HG03108 (cell line): ENCODE measurements around the gene NUTF2.

Experiments
- ATAC-seq: cut with Tn5 transposase; IDR thresholded peaks from one replicate; pipeline ENCODE4 v1.9.1; 2021; ENCODE audit warnings: moderate library complexity; ENCODE audit not compliant: unreplicated experiment

Gene NUTF2

DNA sequence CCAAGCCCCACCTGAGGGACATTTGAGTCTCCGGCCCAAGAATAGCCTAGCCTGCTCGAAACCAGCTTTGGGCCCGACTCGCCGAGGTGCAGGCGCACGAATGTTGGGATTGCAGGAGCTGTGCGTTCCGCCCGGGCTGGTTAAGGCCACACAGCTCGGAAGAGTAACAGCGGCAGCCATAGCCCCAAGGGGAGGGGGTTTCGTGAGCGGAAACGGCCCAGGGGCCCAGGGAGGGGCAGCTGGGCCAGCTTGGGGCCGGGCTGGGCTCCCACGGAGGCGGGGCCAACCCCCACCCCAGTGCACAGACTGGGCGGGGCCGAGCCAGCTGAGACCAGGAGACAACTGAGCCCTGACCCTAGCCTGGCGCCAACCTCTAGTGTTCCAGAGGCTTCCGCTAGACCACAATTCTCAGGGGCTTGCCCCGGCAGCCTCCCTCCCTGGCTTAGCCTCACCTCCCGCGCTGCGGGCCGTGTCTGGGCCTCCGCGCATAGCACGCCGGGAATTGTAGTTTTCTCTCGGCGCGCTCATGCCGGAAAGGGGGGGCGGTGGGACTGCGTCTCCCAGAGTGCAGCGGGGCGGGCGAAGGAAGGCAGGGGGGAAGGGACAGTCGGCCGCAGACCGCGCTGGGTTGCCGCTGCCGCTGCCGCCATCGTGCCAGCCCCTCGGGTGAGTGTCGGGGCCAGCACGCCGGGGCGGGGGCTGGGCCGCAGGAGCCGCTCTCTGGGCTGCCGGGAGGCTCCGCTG lies at the start of gene NUTF2:
Gene NUTF2, plus strand, starts transcription at position 614 of the 744 bp plus-strand sequence. CDS start 18,198 bp downstream, outside the sequence.
- ATAC-seq = peak; percentile 53

DNA sequence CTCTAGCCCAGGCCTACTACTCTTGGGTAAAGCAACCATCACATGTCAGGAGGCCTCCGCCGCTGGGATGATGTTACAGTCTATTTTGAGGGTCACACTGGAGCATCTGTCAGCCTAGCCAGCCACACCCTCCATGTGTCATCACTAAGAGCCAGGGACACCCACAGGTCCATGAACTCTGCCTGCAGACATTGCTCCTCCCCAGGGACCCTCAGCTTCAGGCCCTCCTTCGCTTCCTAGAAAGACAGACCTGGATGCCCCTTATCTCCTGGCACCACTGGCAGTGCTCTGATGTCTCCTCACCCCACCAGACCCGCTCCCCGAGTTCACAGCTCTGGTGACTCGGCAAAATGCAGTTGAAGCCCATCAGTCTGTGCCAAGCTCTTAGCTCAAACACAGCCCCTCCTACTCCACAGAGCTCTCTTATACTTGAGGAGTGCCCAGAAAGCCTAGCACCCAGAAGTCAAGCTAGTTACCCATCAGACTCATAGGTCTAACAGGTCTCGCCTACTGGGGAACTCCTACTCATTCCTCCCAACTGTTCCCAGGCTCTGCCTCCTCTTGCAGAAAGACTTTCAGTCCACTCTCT lies 46.3 kb upstream of the NUTF2 start:
- no peak for ATAC-seq

- no peak for ATAC-seq
These were observed 45.5 kb upstream of the NUTF2 start for GRCh38 chr16:67801241-67801640.

DNA sequence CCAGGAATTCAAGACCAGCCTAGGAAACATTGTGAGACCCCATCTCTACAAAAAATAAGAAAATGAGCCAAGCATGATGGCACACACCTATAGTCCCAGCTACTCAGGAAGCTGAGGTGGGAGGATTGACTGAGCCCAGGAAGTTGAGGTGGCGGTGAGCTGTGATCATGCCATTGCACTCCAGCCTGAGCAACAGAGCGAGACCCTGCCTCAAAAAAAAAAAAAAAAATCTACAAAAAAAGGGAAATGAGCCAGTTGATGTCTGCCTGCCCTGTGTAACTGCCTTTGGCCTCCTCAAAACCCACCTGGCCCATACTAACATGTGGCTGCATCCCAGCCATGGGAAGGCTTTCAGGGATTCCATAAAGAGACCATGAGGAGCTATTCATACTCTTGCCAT lies 44.9 kb upstream of the NUTF2 start:
- ATAC-seq = no peak

DNA sequence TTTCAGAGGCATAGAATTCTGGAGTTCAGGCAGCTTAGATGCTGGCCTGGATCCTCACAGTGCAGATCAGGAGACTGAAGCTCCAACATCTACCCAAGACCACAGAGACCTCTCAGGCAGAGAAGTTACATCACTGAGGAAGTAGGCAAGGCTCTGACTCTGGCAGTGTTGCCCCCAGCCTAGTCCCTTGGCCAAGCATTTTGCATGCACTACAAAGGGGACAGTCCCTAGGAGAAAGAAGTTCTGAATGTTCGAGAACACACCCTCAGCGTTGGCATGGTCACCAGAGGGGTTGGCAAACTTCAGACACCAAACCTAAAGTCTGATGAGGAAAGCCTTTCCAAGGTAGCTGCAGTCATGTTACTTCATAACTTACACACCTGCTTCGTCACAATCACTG lies 42.8 kb upstream of the NUTF2 start:
- ATAC-seq = no peak

DNA sequence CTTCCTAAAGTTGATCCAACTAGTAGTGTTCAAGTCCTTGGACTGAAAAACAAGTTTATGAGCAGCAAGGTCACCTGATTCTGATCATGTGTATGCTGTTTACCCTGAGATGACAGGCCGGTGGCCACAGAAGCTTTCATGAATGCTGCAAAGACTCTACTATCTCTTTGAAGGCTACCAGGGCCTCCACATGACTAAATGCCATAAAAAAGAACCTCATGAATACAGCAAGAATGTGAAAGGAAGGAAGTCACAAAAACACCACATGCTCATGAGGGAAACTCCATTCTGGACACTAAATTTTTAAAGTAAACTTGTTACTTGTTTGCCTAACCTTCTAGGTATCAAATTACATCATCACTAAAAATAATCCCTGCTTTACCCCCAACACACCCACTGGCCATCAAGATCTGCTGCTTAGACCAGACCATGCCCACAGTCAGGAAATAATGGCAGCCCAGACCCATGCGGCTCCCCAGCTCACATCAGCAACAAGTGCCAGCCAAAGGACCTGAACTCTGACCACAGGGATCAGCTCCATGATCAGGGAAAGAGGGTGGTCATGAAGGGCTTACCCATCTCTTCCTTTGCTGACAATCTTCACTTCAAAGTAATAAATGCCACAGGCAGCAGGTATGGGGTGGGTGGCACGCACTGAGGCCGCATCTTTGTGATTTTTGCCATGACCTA lies 41.7 kb upstream of the NUTF2 start:
- no peak for ATAC-seq

- ATAC-seq = no peak
These were observed 40.9 kb upstream of the NUTF2 start for GRCh38 chr16:67805718-67806427.

- ATAC-seq = peak; percentile 89
These were observed 40.1 kb upstream of the NUTF2 start, which contains the start of the genes RANBP10 and TSNAXIP1 for GRCh38 chr16:67806428-67807147. Gene RANBP10, minus strand, starts transcription at chr16:67806560. Its CDS starts 24 bp downstream, at chr16:67806536. Gene TSNAXIP1, plus strand, starts transcription at chr16:67806889. Its CDS starts 261 bp downstream, at chr16:67807150.

DNA sequence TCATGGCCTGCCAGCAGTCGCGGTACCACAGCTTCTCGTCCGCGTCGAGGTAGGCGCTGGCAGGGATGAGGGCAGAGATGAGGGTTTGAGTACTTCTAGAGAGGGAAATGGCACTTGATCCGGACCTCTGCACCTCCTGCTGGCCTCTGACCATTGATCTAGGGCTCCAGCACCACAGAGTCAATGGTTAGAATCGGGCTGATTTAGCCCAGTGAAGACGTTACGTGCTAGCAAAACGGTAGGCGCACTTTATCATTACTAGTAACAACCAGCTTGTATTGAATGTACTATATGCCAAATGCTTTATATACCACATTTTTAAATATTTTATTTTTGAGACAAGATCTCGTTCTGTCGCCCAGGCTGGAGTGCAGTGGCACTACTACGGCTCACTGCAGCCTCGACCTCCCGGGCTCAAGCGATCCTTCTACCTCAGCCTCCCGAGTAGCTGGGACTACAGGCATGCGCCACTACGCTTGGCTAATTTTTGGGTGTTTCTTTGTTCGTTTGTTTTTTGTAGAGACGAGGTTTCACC lies 39.5 kb upstream of the NUTF2 start:
- no peak for ATAC-seq

DNA sequence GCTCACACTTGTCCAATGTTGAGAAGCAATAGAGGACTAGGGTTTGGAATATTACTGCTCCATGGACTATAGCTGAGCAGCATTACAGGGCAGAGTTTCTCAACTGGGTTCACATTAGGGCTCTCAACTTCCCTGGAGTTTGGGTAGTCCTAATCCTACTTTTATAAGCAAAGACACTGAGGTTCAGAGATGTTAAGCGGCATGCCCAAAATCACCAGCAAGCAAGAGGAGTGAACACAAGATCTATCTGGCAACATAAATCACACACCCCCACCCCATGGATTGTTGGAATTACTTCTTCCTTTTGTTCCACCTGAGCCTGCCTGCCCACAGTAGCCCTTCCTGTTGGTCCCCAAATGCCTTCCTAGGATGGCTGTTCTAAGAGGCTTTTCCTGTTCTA lies 34.8 kb upstream of the NUTF2 start:
- ATAC-seq = no peak

DNA sequence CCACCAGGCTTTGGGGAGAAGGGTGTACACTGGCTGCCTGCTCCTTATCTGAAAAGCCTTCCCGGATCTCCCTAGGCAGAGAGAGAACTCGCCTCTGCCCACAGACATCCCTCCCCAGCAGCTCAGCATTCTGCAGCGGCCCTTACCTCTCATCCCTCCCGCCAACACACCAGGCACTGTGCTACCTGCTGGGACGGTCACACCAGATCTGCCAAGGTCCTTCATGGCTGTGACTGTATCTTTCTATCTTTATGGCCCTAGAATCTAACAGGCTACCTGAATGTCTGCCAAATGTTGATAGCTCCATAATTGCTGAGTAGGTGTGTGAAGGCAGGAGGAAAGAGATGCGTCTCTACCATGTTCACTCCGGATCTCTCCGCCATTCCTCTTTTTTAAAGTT lies 32.2 kb upstream of the NUTF2 start:
- no peak for ATAC-seq

- ATAC-seq = no peak
These were observed 26.0 kb upstream of the NUTF2 start for GRCh38 chr16:67820608-67821259.

DNA sequence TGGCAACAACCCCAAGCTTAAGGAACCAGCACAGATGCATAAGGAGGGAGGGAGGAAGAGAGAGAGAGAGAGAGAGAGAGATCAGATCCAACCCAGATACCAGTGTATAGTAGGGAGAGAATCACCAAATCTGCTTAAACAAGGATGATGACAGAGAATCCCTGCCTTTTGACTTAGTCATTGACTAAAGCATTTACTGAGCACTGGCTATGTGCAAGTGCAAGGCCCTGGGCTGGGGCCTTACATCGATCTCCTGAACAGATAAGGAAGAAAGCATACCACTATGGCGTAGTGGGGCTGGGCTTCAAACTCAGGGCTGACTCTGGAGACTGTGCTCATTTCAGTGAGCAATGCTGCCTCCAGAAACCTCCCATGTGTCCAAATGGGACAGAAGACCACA lies 24.2 kb upstream of the NUTF2 start:
- no peak for ATAC-seq

- no peak for ATAC-seq
These were observed 21.6 kb upstream of the NUTF2 start for GRCh38 chr16:67825119-67825518.

- no peak for ATAC-seq
These were observed 20.8 kb upstream of the NUTF2 start for GRCh38 chr16:67825906-67826305.

- no peak for ATAC-seq
These were observed 18.1 kb upstream of the NUTF2 start for GRCh38 chr16:67828651-67829050.

DNA sequence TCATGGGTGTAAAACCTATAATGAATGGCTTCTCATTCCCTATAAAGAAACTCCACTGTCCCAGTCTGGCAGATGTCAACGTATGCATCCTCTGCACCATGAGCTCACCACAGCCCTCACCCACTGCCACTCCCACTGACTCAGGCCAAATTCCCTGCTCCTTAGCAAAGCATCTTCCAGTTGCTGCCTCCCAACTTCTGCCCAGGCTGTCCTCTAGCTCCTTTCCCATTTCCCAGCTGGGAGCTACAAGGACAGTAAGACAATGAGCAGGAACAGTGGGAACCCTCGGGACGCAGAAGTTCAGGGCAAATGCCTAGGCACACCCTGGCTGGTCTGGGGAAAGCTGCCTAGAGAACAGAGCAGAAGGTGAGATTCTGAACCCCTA lies 13.7 kb upstream of the NUTF2 start:
- no peak for ATAC-seq

GRCh38 chr16:67833415-67834241 lies 13.1 kb upstream of the NUTF2 start:
- ATAC-seq = peak; percentile 95

GRCh38 chr16:67834242-67834614 lies 12.5 kb upstream of the NUTF2 start:
- no peak for ATAC-seq
